Measurements from ENCODE around the gene LEF1. TPM values are rescaled to one million over a fixed set of nuclear protein-coding genes. Genes with fewer than 3 reads are reported as not detected.

LEF1 gene
- total RNA-seq, 2 experiments from 2014 or later: 67.4 to 68.2 TPM

DNA sequence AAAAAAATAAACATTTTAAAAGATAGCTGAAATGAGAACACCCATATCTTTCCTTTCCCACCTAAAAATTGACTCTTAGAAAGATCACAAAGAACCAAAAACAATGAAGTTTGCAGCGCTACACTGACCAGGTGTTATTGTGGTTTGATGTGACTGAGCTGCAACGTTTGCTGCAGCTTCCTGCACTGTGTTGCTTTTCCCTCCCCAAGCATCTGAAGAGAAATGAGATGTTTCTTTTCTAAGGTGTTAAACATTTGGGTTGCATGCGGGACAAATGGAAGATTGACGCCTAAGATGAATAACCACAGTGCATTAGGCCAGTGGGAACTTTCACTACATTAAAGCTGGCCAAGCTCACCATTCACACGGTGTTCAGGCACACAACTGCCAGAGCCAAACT lies 8.9 kb downstream of the LEF1 start:
- peaks cover 45% of the 10 kb centered on the region for H3K36me3 Mint-ChIP-seq (ENCODE audit: low read depth)
- H3K27ac Mint-ChIP-seq: peak overlapping the region; percentile 52
- H3K4me3 Mint-ChIP-seq: no peak overlapping the region
- DNase-seq: no peak
- ChIA-PET POLR2A (interaction anchor here (0.7 to 6.1 kb wide), 6 partner anchors 9 to 110 kb away, joined by 3 to 21 read pairs (median 4); partner anchors contain the start of gene LEF1), CTCF (interaction anchor here (0.8 to 1.4 kb wide), 3 partner anchors 11 to 145 kb away, joined by 3 to 4 read pairs (median 3); no protein-coding TSS in a partner anchor)
- no peaks in the 10 kb centered on the region for H3K9me3 Mint-ChIP-seq
- peaks cover 75% of the 10 kb centered on the region for H3K4me1 Mint-ChIP-seq
- peaks cover 5% of the 10 kb centered on the region for H3K27me3 Mint-ChIP-seq

GRCh38 chr4:108157655-108158054 lies 11.1 kb downstream of the LEF1 start:
- Mint-ChIP-seq H3K4me1 (peaks cover 71% of the 10 kb centered on the region), H3K9me3 (no peaks in the 10 kb centered on the region), H3K4me3 (no peak overlapping the region), H3K36me3 (ENCODE audit: low read depth) (peaks cover 34% of the 10 kb centered on the region), H3K27ac (no peak overlapping the region), H3K27me3 (no peaks in the 10 kb centered on the region)
- POLR2A ChIA-PET: interaction anchor here (0.9 to 6.1 kb wide), 3 partner anchors 39 to 50 kb away, joined by 3 to 21 read pairs (median 4); no protein-coding TSS in a partner anchor
- no peak for DNase-seq
- CTCF ChIA-PET: interaction anchor here (0.6 to 1.8 kb wide), 2 partner anchors 36 to 139 kb away, joined by 4 to 10 read pairs; no protein-coding TSS in a partner anchor

DNA sequence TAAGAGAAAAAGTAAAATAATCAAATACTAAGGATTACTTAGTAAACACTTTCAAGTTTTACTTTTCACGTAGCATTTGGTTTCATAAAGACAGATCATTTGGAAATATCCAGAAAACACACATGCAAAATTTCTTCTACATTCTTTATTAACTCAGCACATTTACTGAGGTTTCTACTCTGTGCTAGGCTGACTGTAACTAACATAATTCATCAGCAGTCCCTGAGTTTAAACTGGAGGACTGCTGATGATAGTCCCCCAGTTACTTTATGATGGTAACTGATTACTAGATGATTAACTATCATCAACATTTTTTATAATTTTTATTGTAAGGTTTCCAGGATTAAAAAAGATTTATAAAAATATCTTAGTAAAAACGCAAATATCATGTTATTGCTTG lies 12.3 kb downstream of the LEF1 start:
- Mint-ChIP-seq H3K4me3 (no peak overlapping the region), H3K27ac (no peak overlapping the region), H3K9me3 (no peaks in the 10 kb centered on the region), H3K36me3 (ENCODE audit: low read depth) (peaks cover 37% of the 10 kb centered on the region), H3K27me3 (no peaks in the 10 kb centered on the region), H3K4me1 (peaks cover 68% of the 10 kb centered on the region)
- ChIA-PET CTCF (interaction anchor here (0.6 to 1.0 kb wide), 2 partner anchors 16 to 356 kb away, joined by 3 read pairs; no protein-coding TSS in a partner anchor), POLR2A (interaction anchor here (6.1 kb wide), 1 partner anchor 48 kb away, joined by 21 read pairs; no protein-coding TSS in a partner anchor)
- no peak for DNase-seq

- Mint-ChIP-seq H3K4me1 (peaks cover 65% of the 10 kb centered on the region), H3K36me3 (ENCODE audit: low read depth) (peaks cover 43% of the 10 kb centered on the region), H3K9me3 (no peaks in the 10 kb centered on the region), H3K4me3 (no peak overlapping the region), H3K27ac (no peak overlapping the region), H3K27me3 (no peaks in the 10 kb centered on the region)
- CTCF ChIA-PET: no interaction called here
- no peak for DNase-seq
- POLR2A ChIA-PET: interaction anchor here (0.8 to 1.2 kb wide), 3 partner anchors 11 to 43 kb away, joined by 3 to 6 read pairs (median 4); partner anchors contain the start of gene LEF1
Observed at GRCh38 chr4:108155373-108155772, 13.4 kb downstream of the LEF1 start.

GRCh38 chr4:108152980-108153379 lies 15.8 kb downstream of the LEF1 start:
- peaks cover 57% of the 10 kb centered on the region for H3K4me1 Mint-ChIP-seq
- no peak overlapping the region for H3K27ac Mint-ChIP-seq
- ChIA-PET POLR2A (interaction anchor here (0.6 to 1.1 kb wide), 2 partner anchors 19 to 35 kb away, joined by 3 to 4 read pairs; no protein-coding TSS in a partner anchor), CTCF (interaction anchor here (1.0 kb wide), 1 partner anchor 419 kb away, joined by 3 read pairs; no protein-coding TSS in a partner anchor)
- no peak for DNase-seq
- no peaks in the 10 kb centered on the region for H3K27me3 Mint-ChIP-seq
- H3K36me3 Mint-ChIP-seq (ENCODE audit: low read depth): peaks cover 35% of the 10 kb centered on the region
- H3K9me3 Mint-ChIP-seq: no peaks in the 10 kb centered on the region
- no peak overlapping the region for H3K4me3 Mint-ChIP-seq

- no peak overlapping the region for H3K4me3 Mint-ChIP-seq
- H3K4me1 Mint-ChIP-seq: peaks cover 59% of the 10 kb centered on the region
- no peaks in the 10 kb centered on the region for H3K9me3 Mint-ChIP-seq
- CTCF ChIA-PET: interaction anchor here (0.7 kb wide), 1 partner anchor 124 kb away, joined by 3 read pairs; no protein-coding TSS in a partner anchor
- no peak for DNase-seq
- peaks cover 22% of the 10 kb centered on the region for H3K36me3 Mint-ChIP-seq (ENCODE audit: low read depth)
- no peaks in the 10 kb centered on the region for H3K27me3 Mint-ChIP-seq
- H3K27ac Mint-ChIP-seq: no peak overlapping the region
- POLR2A ChIA-PET: no interaction called here
Observed at GRCh38 chr4:108149588-108150380, 18.9 kb downstream of the LEF1 start.

- CTCF ChIA-PET: no interaction called here
- Mint-ChIP-seq H3K4me1 (peaks cover 72% of the 10 kb centered on the region), H3K27ac (no peak overlapping the region), H3K4me3 (no peak overlapping the region), H3K36me3 (ENCODE audit: low read depth) (peaks cover 22% of the 10 kb centered on the region), H3K9me3 (no peaks in the 10 kb centered on the region), H3K27me3 (no peaks in the 10 kb centered on the region)
- DNase-seq: no peak
- POLR2A ChIA-PET: no interaction called here
Observed at GRCh38 chr4:108148316-108148715, 20.4 kb downstream of the LEF1 start.

- Mint-ChIP-seq H3K36me3 (ENCODE audit: low read depth) (peaks cover 12% of the 10 kb centered on the region), H3K4me3 (no peak overlapping the region), H3K27ac (no peak overlapping the region), H3K9me3 (no peaks in the 10 kb centered on the region), H3K27me3 (no peaks in the 10 kb centered on the region), H3K4me1 (peaks cover 70% of the 10 kb centered on the region)
- ChIA-PET CTCF (no interaction called here), POLR2A (interaction anchor here (0.7 kb wide), 1 partner anchor 31 kb away, joined by 3 read pairs; no protein-coding TSS in a partner anchor)
- DNase-seq: no peak
Observed at GRCh38 chr4:108146819-108147218, 21.9 kb downstream of the LEF1 start.

DNA sequence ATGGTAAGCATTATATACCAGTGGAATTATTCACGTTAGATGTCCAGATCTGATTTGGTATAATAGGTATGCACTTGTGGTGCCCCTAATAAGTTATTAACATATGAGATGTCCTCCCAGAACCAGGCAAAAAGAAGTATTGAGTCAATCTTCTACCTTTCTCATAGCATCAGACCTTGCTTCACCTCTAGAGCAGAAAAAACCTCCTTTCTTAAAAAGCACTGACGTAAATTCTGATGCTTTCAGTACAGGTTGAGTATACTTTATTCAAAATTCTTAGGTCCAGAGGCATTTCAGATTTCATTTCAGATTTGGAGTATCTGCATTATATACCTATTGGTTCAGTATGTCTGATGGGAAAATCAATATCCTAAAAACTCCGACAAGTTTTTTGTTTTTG lies 22.4 kb downstream of the LEF1 start:
- ChIA-PET POLR2A (no interaction called here), CTCF (no interaction called here)
- no peaks in the 10 kb centered on the region for H3K27me3 Mint-ChIP-seq
- no peak overlapping the region for H3K27ac Mint-ChIP-seq
- H3K9me3 Mint-ChIP-seq: no peaks in the 10 kb centered on the region
- H3K36me3 Mint-ChIP-seq (ENCODE audit: low read depth): peaks cover 13% of the 10 kb centered on the region
- H3K4me1 Mint-ChIP-seq: peaks cover 72% of the 10 kb centered on the region
- H3K4me3 Mint-ChIP-seq: no peak overlapping the region
- no peak for DNase-seq

GRCh38 chr4:108144451-108144850 lies 24.3 kb downstream of the LEF1 start:
- Mint-ChIP-seq H3K9me3 (no peaks in the 10 kb centered on the region), H3K4me3 (no peak overlapping the region), H3K4me1 (peaks cover 77% of the 10 kb centered on the region), H3K36me3 (ENCODE audit: low read depth) (peaks cover 12% of the 10 kb centered on the region), H3K27me3 (no peaks in the 10 kb centered on the region), H3K27ac (peak overlapping the region; percentile 28)
- ChIA-PET POLR2A (no interaction called here), CTCF (interaction anchor here (0.7 to 1.4 kb wide), 2 partner anchors 16 to 17 kb away, joined by 3 to 4 read pairs; no protein-coding TSS in a partner anchor)
- DNase-seq: peak; percentile 30

DNA sequence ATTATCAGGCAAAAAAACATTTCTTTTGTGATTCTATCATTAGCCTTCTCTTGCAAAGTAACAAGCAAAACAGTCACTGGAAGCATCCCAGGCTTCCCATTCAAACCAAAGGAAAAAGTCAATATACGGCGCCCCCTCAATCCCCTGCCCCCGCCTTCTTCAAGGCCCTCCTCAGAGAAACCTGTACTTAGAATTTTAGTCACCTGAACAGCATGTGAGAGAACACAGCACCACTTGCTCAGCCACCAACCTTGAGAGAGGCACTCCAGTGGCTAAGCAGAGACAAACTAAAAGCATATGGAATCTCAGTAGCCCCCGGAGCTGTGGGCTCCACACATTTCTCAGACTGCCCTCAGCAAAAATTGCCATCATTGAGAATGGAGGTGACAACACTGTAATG lies 25.2 kb downstream of the LEF1 start:
- DNase-seq: no peak
- CTCF ChIA-PET: no interaction called here
- Mint-ChIP-seq H3K9me3 (no peaks in the 10 kb centered on the region), H3K4me1 (peaks cover 81% of the 10 kb centered on the region), H3K36me3 (ENCODE audit: low read depth) (peaks cover 12% of the 10 kb centered on the region), H3K27me3 (no peaks in the 10 kb centered on the region), H3K4me3 (no peak overlapping the region), H3K27ac (no peak overlapping the region)
- POLR2A ChIA-PET: no interaction called here

DNA sequence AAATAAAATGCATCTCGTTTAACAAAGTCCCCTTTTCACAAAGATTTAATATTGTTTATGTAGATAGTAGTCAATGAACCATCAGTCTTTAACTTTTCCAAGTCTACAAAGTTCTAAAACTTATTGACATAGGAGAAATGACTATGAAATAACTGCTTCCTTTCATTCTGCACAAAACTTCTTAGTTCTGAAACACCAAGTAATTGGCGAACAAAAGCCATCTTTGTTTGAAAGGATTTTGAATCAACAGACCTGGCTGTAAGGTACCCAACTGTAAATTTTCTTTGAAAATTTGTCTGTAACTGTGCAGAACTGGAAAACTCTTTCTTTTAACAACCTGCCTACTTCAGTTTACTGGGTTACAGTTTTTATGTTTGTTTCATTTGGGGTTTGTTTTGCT lies 25.9 kb downstream of the LEF1 start:
- no peaks in the 10 kb centered on the region for H3K9me3 Mint-ChIP-seq
- ChIA-PET POLR2A (no interaction called here), CTCF (no interaction called here)
- H3K27me3 Mint-ChIP-seq: no peaks in the 10 kb centered on the region
- DNase-seq: no peak
- H3K36me3 Mint-ChIP-seq (ENCODE audit: low read depth): peaks cover 16% of the 10 kb centered on the region
- no peak overlapping the region for H3K27ac Mint-ChIP-seq
- H3K4me3 Mint-ChIP-seq: no peak overlapping the region
- H3K4me1 Mint-ChIP-seq: peaks cover 80% of the 10 kb centered on the region

- ChIA-PET POLR2A (interaction anchor here (1.1 to 1.4 kb wide), 2 partner anchors 25 to 33 kb away, joined by 3 to 5 read pairs; no protein-coding TSS in a partner anchor), CTCF (no interaction called here)
- DNase-seq: no peak
Observed at GRCh38 chr4:108141213-108141950, 27.4 kb downstream of the LEF1 start.

More at GRCh38 chr4:108141213-108141950, 27.4 kb downstream of the LEF1 start:
- H3K27me3 Mint-ChIP-seq: no peaks in the 10 kb centered on the region
- H3K4me3 Mint-ChIP-seq: peak overlapping the region; percentile 41
- H3K27ac Mint-ChIP-seq: peak overlapping the region; percentile 8
- peaks cover 16% of the 10 kb centered on the region for H3K36me3 Mint-ChIP-seq (ENCODE audit: low read depth)
- H3K4me1 Mint-ChIP-seq: peaks cover 73% of the 10 kb centered on the region
- no peaks in the 10 kb centered on the region for H3K9me3 Mint-ChIP-seq

All from activated CD4-positive, alpha-beta memory T cell treated with anti-CD3 and anti-CD28 coated beads, Interleukin-2, amount 10 ng/mL, durations not matched to agents 7 days and 5 days (primary cell).